Measurements from ENCODE around the gene ENOSF1. TPM values are rescaled to one million over a fixed set of nuclear protein-coding genes. Genes with fewer than 3 reads are reported as not detected.

Gene ENOSF1
- total and polyA plus RNA-seq, 12 donors: 50.8 to 196 (median 93.7) TPM

GRCh38 chr18:655445-655844, 57.0 kb downstream of the ENOSF1 start:
- no peaks in the 10 kb centered on the region for H3K9me3 ChIP-seq (replicated peaks in 1 of 3)
- no peaks in the 10 kb centered on the region for H3K36me3 ChIP-seq (replicated peaks in 1 of 2)
- intact Hi-C loops (cut with DNase I): no loop called here
- DNase-seq: no peak
- H3K4me1 ChIP-seq (replicated peaks in 1 of 2): peaks cover 0 to 9% of the 10 kb centered on the region in 2 donors
- H3K27ac ChIP-seq: no peak overlapping the region
- TF ChIP-seq, protein P1, sequence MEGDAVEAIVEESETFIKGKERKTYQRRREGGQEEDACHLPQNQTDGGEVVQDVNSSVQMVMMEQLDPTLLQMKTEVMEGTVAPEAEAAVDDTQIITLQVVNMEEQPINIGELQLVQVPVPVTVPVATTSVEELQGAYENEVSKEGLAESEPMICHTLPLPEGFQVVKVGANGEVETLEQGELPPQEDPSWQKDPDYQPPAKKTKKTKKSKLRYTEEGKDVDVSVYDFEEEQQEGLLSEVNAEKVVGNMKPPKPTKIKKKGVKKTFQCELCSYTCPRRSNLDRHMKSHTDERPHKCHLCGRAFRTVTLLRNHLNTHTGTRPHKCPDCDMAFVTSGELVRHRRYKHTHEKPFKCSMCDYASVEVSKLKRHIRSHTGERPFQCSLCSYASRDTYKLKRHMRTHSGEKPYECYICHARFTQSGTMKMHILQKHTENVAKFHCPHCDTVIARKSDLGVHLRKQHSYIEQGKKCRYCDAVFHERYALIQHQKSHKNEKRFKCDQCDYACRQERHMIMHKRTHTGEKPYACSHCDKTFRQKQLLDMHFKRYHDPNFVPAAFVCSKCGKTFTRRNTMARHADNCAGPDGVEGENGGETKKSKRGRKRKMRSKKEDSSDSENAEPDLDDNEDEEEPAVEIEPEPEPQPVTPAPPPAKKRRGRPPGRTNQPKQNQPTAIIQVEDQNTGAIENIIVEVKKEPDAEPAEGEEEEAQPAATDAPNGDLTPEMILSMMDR (IDR thresholded peaks at IDR 0.05): no peak
- TF ChIP-seq POLR2A (IDR thresholded peaks at IDR 0.05): no peak
- 89 to 94% (median 91%) methylated on average over 6 of the region's 6 CpGs for WGBS, 4 donors
- peaks cover 4% of the 10 kb centered on the region for H3K27me3 ChIP-seq
- no peak overlapping the region for H3K4me3 ChIP-seq

DNA sequence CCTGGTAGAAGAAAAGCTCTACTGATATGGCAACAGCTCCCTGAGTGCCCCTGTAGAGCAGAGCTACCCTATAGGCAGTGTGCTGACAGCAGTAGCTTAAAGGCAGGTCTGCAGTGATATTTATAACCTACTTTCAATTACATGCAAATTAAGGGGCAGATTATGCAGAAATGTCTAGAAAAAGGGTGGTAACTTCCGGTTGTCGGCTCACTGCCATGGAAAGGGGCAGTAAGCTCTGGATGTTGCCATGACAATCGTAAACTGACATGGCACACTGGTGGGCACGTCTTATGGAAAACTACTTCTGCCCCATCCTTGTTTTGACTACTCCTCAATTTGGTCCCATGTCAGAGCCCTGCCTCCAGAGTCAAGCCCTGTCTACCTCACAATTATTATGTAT, 57.8 kb downstream of the ENOSF1 start:
- intact Hi-C loops (cut with DNase I): no loop called here
- Histone ChIP-seq H3K4me1 (replicated peaks in 1 of 2) (peaks cover 0 to 9% of the 10 kb centered on the region in 2 donors), H3K9me3 (replicated peaks in 1 of 3) (no peaks in the 10 kb centered on the region), H3K27me3 (peaks cover 4% of the 10 kb centered on the region), H3K4me3 (no peak overlapping the region), H3K27ac (no peak overlapping the region), H3K36me3 (replicated peaks in 1 of 2) (no peaks in the 10 kb centered on the region)
- DNase-seq: no peak
- TF ChIP-seq POLR2A (IDR thresholded peaks at IDR 0.05): no peak
- TF ChIP-seq, protein P1 (IDR thresholded peaks at IDR 0.05): no peak
- 85 to 100% (median 97%) methylated on average over 4 of the region's 4 CpGs for WGBS, 4 donors

DNA sequence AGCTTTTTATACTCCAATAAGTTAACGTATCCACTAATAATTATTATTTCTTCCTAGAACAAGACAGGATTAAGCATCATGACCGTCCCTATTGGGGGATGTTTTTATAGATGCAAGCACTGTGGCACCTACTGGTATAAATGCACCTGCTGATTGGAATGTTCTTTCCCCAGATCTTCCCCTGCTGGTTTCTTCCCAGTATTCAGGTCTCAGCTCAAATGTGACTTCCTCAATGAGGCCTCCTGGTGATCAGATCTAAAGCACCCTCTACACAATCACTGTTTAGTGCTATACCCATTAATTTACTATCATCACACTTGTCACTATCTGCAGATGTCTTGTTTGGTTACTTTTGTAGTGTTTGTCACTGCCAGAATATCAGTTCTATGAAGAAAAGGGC, 58.9 kb downstream of the ENOSF1 start:
- 93 to 100% (median 97%) methylated on average over 2 of the region's 2 CpGs for WGBS, 4 donors
- Histone ChIP-seq H3K4me3 (no peak overlapping the region), H3K27ac (no peak overlapping the region), H3K4me1 (replicated peaks in 1 of 2) (peaks cover 0 to 6% of the 10 kb centered on the region in 2 donors), H3K36me3 (replicated peaks in 1 of 2) (no peaks in the 10 kb centered on the region), H3K9me3 (replicated peaks in 1 of 3) (no peaks in the 10 kb centered on the region), H3K27me3 (peaks cover 10% of the 10 kb centered on the region)
- intact Hi-C loops (cut with DNase I): no loop called here
- TF ChIP-seq POLR2A (IDR thresholded peaks at IDR 0.05): no peak
- TF ChIP-seq, protein P1 (IDR thresholded peaks at IDR 0.05): no peak
- no peak for DNase-seq

DNA sequence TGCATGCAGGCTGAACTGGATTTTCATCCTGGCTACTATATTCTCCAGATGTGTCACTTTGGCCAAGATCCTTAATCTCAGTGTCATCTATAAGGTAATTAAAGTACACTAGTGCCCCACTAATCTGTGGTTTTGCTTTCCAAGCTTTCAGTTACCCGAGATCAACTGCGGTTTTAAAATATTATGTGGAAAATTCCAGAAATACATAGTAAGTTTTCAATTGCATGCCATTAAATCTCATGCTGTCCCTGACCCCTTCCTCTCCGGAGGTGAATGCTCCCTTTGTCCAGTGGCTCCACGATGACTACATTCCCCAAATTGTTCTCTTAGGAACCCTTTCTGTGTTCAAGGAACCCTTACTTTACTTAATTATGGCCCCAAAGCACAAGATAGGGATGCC, 60.3 kb downstream of the ENOSF1 start:
- Histone ChIP-seq H3K27me3 (peaks cover 10% of the 10 kb centered on the region), H3K27ac (no peak overlapping the region), H3K36me3 (replicated peaks in 1 of 2) (no peaks in the 10 kb centered on the region), H3K9me3 (replicated peaks in 1 of 3) (no peaks in the 10 kb centered on the region), H3K4me3 (no peak overlapping the region), H3K4me1 (replicated peaks in 1 of 2) (peaks cover 0 to 2% of the 10 kb centered on the region in 2 donors)
- intact Hi-C loops (cut with DNase I): no loop called here
- TF ChIP-seq, protein P1 (IDR thresholded peaks at IDR 0.05): no peak
- TF ChIP-seq POLR2A (IDR thresholded peaks at IDR 0.05): no peak
- WGBS, 4 donors: 75 to 85% (median 79%) methylated on average over 4 of the region's 4 CpGs
- DNase-seq: no peak
